RWPE2 (cell line): ENCODE data around the gene FRAS1.

Experiments used
- ATAC-seq: fragments of 200-7000 bp; cut with Tn5 transposase; 3 replicates; pipeline ENCODE4 v1.9.1; 2021; ENCODE audit warnings: low read depth
- DNase-seq: peaks from one replicate; pipeline ENCODE4 v3.0.0-alpha.2; 2020; ENCODE audit warnings: low spot score
- H3K27ac ChIP-seq: fragments of 450-650 bp; 2 replicates; pipeline ENCODE4 v1.5.1; 2017; ENCODE audit warnings: mild to moderate bottlenecking; ENCODE audit not compliant: poor library complexity, severe bottlenecking
- H3K27me3 ChIP-seq: fragments of 250-450 bp; sonication (Bioruptor Pico); 2 replicates; pipeline ENCODE4 v1.5.1; 2021; ENCODE audit warnings: mild to moderate bottlenecking, moderate library complexity; ENCODE audit not compliant: insufficient read depth, poor library complexity, severe bottlenecking
- H3K36me3 ChIP-seq: fragments of 250-450 bp; sonication (Bioruptor Pico); 2 replicates; pipeline ENCODE4 v1.5.1; 2020; ENCODE audit warnings: low read depth, mild to moderate bottlenecking, moderate library complexity
- H3K4me1 ChIP-seq: fragments of 250-450 bp; sonication (Bioruptor Pico); 2 replicates; pipeline ENCODE4 v1.5.1; 2021; ENCODE audit warnings: mild to moderate bottlenecking, moderate library complexity; ENCODE audit not compliant: insufficient read depth, poor library complexity, severe bottlenecking
- H3K4me3 ChIP-seq: fragments of 250-450 bp; sonication (Bioruptor Pico); 2 replicates; pipeline ENCODE4 v1.5.1; 2021; ENCODE audit warnings: mild to moderate bottlenecking, moderate library complexity; ENCODE audit not compliant: severe bottlenecking
- H3K9me3 ChIP-seq: fragments of 250-450 bp; sonication (Bioruptor Pico); 2 replicates; pipeline ENCODE4 v1.5.1; 2021; ENCODE audit warnings: mild to moderate bottlenecking, moderate library complexity; ENCODE audit not compliant: severe bottlenecking
- TF ChIP-seq, protein P1 (sequence below): fragments of 450-650 bp; IDR thresholded peaks from one replicate; pipeline ENCODE4 v1.5.1; 2017; ENCODE audit warnings: mild to moderate bottlenecking, moderate library complexity; ENCODE audit not compliant: poor library complexity, severe bottlenecking

Gene FRAS1

DNA sequence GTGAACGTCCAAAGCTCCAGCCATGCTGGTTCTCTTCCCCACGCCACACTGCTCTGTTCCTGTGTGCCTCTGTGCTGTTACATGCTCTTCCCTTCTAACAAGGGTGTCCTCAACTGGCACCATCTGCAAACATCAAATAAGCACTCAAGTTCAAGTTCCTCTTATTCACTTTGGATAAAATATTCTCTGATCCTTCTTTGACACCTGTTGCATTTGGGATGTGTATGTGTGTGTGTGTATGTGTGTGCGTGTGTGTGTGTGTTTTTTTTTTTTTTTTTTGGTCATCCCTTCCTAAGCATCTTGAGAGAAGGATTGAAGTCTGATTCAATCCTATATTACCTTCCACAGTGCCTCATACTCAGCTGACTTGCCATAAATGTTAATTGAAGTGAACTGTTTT, 290.4 kb downstream of the FRAS1 start:
- H3K27ac ChIP-seq, result no peak overlapping the region
- no peaks in the 10 kb centered on the region for H3K4me1 ChIP-seq
- H3K9me3 ChIP-seq, result no peaks in the 10 kb centered on the region
- H3K27me3 ChIP-seq, result no peaks in the 10 kb centered on the region
- TF ChIP-seq, protein P1, sequence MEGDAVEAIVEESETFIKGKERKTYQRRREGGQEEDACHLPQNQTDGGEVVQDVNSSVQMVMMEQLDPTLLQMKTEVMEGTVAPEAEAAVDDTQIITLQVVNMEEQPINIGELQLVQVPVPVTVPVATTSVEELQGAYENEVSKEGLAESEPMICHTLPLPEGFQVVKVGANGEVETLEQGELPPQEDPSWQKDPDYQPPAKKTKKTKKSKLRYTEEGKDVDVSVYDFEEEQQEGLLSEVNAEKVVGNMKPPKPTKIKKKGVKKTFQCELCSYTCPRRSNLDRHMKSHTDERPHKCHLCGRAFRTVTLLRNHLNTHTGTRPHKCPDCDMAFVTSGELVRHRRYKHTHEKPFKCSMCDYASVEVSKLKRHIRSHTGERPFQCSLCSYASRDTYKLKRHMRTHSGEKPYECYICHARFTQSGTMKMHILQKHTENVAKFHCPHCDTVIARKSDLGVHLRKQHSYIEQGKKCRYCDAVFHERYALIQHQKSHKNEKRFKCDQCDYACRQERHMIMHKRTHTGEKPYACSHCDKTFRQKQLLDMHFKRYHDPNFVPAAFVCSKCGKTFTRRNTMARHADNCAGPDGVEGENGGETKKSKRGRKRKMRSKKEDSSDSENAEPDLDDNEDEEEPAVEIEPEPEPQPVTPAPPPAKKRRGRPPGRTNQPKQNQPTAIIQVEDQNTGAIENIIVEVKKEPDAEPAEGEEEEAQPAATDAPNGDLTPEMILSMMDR, result no peak
- DNase-seq (no peak), ATAC-seq (no peak)
- no peak overlapping the region for H3K4me3 ChIP-seq
- H3K36me3 ChIP-seq, result no peaks in the 10 kb centered on the region

DNA sequence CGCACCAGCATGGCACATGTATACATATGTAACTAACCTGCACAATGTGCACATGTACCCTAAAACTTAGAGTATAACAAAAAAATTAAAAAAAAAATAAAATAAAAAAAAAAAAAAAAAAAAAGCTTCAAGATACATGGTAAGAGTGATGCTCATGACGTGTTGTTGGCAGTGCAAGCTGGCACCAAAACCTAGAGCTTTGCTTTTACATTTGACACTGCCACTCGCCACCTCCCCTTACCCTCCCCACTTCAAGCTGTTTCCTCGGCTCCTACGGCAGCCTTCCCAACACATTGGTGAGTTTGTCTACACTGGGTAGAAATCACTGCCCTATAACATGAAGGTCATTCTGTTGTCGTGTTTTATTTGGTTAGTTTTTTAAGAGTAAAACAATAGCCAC, 296.8 kb downstream of the FRAS1 start:
- TF ChIP-seq, protein P1, result no peak

DNA sequence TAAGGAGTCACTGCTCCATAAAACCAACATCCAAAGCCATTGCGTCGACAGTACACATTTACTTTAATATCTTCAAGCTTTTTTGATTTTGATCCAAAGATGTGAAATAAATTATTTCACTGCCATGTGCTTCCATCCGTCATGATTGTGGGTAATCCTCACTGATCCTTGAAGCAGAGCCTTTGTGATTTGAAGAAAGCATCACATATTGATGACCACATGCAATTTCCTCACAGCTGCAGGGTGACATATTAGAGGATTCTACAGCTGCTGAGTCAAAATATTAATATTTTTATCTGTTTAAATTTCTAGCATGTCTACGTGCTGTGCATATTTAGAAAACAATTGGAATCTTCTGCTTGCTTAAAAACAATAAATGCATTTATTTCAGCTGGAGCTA, 297.7 kb downstream of the FRAS1 start:
- TF ChIP-seq, protein P1, result no peak
- no peak overlapping the region for H3K4me3 ChIP-seq
- no peak for DNase-seq
- no peaks in the 10 kb centered on the region for H3K27me3 ChIP-seq
- no peaks in the 10 kb centered on the region; the same call in 1 of the 2 replicates for H3K36me3 ChIP-seq
- H3K9me3 ChIP-seq, result no peaks in the 10 kb centered on the region
- no peak for ATAC-seq
- H3K27ac ChIP-seq, result no peak overlapping the region
- H3K4me1 ChIP-seq, result no peaks in the 10 kb centered on the region

More for the DNA sequence above, 296.8 kb downstream of the FRAS1 start:
- DNase-seq (no peak), ATAC-seq (no peak)
- no peaks in the 10 kb centered on the region for H3K4me1 ChIP-seq
- H3K9me3 ChIP-seq, result no peaks in the 10 kb centered on the region
- H3K27ac ChIP-seq, result no peak overlapping the region
- H3K27me3 ChIP-seq, result no peaks in the 10 kb centered on the region
- no peaks in the 10 kb centered on the region; the same call in 1 of the 2 replicates for H3K36me3 ChIP-seq
- no peak overlapping the region for H3K4me3 ChIP-seq

DNA sequence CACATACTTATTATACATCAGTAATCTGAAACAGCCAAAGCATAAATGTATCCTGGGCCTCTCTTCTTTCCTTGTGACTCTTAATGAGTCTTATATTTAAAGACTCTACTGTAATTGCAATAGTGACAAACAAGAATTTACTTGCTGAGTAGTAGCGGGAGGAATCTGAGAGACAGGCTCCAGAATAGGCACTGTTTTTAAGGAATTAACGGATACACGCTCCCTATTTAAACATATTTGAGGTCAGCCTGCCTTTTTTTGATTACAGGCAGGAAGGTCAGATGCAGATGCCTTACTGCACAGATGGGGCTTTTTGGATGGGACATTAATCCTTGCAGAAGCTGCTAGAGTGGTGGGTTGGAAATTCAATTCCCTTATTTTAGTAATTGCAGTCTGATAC, 298.2 kb downstream of the FRAS1 start:
- Histone ChIP-seq H3K4me1 (no peaks in the 10 kb centered on the region), H3K9me3 (no peaks in the 10 kb centered on the region), H3K27ac (no peak overlapping the region), H3K36me3 (no peaks in the 10 kb centered on the region; the same call in 1 of the 2 replicates), H3K27me3 (no peaks in the 10 kb centered on the region), H3K4me3 (no peak overlapping the region)
- TF ChIP-seq, protein P1, result no peak
- ATAC-seq (no peak), DNase-seq (no peak)

DNA sequence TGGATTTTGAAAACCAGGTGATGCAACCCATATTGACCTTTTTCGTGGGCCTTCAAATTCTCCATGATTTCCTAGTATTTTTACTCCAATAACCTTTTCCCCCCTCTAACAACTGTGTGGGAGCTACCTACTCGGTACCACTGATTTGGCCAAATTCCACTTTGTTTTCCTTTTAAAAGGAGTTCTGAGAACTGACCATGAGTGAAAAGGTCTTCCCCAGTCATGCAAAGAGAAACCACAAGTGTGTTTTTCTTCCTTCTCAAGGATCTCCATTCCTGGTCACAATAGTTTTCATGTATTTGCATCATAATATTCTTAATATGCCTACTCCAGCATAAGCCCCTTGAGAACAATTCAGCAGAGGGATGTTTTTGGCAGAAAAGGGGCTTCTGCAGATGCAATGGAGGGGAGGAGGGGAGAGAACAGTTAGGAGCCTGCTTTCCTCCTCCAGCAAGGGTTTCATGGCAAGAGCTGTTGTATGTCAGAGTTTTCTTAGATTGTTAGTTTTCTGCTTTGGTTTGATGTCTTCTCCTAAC, 299.2 kb downstream of the FRAS1 start:
- Histone ChIP-seq H3K36me3 (no peaks in the 10 kb centered on the region; the same call in 1 of the 2 replicates), H3K4me1 (no peaks in the 10 kb centered on the region), H3K9me3 (no peaks in the 10 kb centered on the region), H3K4me3 (no peak overlapping the region), H3K27ac (no peak overlapping the region), H3K27me3 (no peaks in the 10 kb centered on the region)
- TF ChIP-seq, protein P1, result no peak
- DNase-seq (no peak), ATAC-seq (no peak)
